Esophagus (tissue), 2 donors: ENCODE data around the gene USP49. TPM values are rescaled to one million over a fixed set of nuclear protein-coding genes. Genes with fewer than 3 reads are reported as not detected.

Source experiments
- H3K27ac ChIP-seq, 2 donors: one replicate each; pipeline ENCODE4 v1.5.1; 2013; ENCODE audit warnings: low read depth in 2 of 2, mild to moderate bottlenecking in 2 of 2, inconsistent platforms in 1 of 2, low read length in 1 of 2, moderate library complexity in 1 of 2
- H3K27me3 ChIP-seq, 2 donors: one replicate each; pipeline ENCODE4 v1.6.1; 2013; ENCODE audit warnings: low read length in 2 of 2, control low read depth in 1 of 2, mild to moderate bottlenecking in 1 of 2; ENCODE audit not compliant: insufficient read depth in 2 of 2, control insufficient read depth in 1 of 2
- H3K36me3 ChIP-seq, 2 donors: one replicate each; pipeline ENCODE4 v1.6.1; 2013; ENCODE audit warnings: low read length in 1 of 2; ENCODE audit not compliant: control insufficient read depth in 2 of 2, insufficient read depth in 2 of 2
- H3K4me1 ChIP-seq, 2 donors: one replicate each; pipeline ENCODE4 v1.6.1; 2013; ENCODE audit warnings: low read length in 1 of 2; ENCODE audit not compliant: control insufficient read depth in 2 of 2, insufficient read depth in 2 of 2
- H3K4me3 ChIP-seq, 2 donors: one replicate each; pipeline ENCODE4 v1.5.1; 2013; ENCODE audit warnings: low read length in 2 of 2, mild to moderate bottlenecking in 2 of 2, low read depth in 1 of 2, moderate library complexity in 1 of 2
- H3K9me3 ChIP-seq, 2 donors: one replicate each; pipeline ENCODE4 v1.6.1; 2013; ENCODE audit warnings: mild to moderate bottlenecking in 2 of 2, low read depth in 1 of 2, low read length in 1 of 2, moderate library complexity in 1 of 2; ENCODE audit not compliant: control insufficient read depth in 2 of 2, insufficient read depth in 1 of 2
- WGBS, 2 donors: extraction: QIAGEN DNeasy Blood & Tissue Kit; methylation state at CpG; one replicate each; pipeline ENCODE4 v1.1.7; 2013; 5-methylcytosine and 5-hydroxymethylcytosine counted together
- polyA plus RNA-seq, 2 donors: library from polyadenylated mRNA; stranded (reverse); fragments of 200-250 nt; gene quantifications; one replicate each; pipeline ENCODE4 v1.2.3, GENCODE V29; 2013
- donor health status: healthy with polysubstance abuse.
- donor health status: Bipolar disorder and iron deficiency.

Gene USP49
- polyA plus RNA-seq, 2 donors, result 0.69 to 1.0 TPM

DNA sequence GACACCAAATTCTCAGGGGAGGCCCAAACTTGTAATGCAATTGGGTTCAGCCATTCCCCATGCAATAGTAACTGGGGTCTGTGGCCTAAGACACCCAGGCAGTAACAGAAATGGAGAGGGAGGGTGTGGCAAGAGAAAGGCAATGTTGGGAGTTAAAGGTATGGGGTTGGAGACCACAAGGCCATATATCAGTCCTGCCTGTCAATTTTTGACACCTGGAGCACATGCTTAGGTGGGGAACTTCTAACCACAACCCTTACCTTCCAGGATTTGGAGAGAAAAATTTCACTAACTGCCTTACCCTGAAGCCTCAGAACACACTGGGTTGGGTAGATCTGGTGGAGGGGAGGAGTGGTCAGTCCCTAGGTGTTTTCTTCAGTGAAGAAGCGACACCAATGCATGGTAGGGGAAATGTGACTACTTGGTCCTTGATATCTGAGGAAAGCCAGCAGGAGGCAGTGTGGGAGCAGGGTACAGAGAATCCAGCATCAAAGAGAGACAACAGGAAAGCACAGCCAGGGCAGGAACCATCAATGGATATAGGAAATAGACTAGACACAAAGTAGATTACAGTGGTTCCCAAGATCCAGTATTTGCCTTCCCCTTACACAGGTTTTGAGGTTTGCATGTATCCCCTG lies 6.8 kb upstream of the USP49 start:
- Histone ChIP-seq H3K27me3 (no peaks in the 10 kb centered on the region), H3K27ac (no peak overlapping the region), H3K4me3 (no peak overlapping the region), H3K4me1 (no peaks in the 10 kb centered on the region), H3K9me3 (no peaks in the 10 kb centered on the region), H3K36me3 (peaks cover 5 to 7% of the 10 kb centered on the region in 2 donors)
- 88 to 99% methylated on average over 1 of the region's 1 CpG for WGBS, 2 donors

DNA sequence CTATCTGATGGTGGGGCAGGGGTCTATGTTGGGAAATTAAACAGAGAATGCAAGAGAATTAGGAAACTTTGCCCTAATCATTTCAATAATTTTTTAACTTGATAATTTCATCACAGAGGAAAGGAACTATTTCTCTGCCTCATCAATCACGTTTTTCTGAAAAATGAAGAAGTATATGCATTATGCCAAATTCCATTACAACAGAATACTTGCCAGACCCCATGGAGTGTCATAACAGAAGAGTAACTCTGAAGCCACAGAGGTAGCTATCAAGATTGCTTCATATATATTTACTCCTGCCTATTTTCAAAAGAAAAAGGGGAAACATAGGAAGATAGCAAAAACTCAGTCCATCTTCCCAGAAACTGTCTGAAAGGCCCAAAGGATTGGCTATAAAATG lies 5.7 kb upstream of the USP49 start:
- H3K36me3 ChIP-seq, result peaks cover 0 to 2% of the 10 kb centered on the region in 2 donors
- no peaks in the 10 kb centered on the region for H3K9me3 ChIP-seq
- no peak overlapping the region for H3K27ac ChIP-seq
- no peaks in the 10 kb centered on the region for H3K4me1 ChIP-seq
- H3K4me3 ChIP-seq, result no peak overlapping the region
- 78 to 87% methylated on average over 1 of the region's 1 CpG for WGBS, 2 donors
- no peaks in the 10 kb centered on the region for H3K27me3 ChIP-seq

DNA sequence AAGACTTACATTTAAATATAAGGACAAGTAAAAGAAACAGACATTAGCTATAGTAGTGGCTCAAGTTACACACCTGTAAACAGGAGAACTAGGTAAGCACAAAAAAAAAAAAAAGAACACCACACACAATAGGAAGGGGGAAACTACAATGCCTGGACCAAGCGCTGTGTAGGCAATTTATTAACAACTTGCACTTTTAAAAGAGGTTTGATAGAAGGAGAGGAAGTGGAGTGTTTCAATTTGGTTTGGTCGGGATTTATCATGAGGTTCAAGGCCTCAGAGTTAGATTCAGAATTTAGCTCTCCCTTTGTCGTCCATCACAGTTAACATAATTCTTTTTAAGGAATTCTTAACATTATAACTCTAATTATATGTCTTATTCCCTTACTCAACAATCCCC lies 1.1 kb upstream of the USP49 start:
- Histone ChIP-seq H3K9me3 (no peaks in the 10 kb centered on the region), H3K27ac (no peak overlapping the region), H3K4me3 (peak overlapping the region in 1 of 2 donors; percentile 75), H3K27me3 (no peaks in the 10 kb centered on the region), H3K4me1 (peaks cover 0 to 6% of the 10 kb centered on the region in 2 donors), H3K36me3 (peaks cover 0 to 2% of the 10 kb centered on the region in 2 donors)
- whole genome bisulfite sequencing, 2 donors, result 57 to 60% methylated on average over 3 of the region's 3 CpGs

DNA sequence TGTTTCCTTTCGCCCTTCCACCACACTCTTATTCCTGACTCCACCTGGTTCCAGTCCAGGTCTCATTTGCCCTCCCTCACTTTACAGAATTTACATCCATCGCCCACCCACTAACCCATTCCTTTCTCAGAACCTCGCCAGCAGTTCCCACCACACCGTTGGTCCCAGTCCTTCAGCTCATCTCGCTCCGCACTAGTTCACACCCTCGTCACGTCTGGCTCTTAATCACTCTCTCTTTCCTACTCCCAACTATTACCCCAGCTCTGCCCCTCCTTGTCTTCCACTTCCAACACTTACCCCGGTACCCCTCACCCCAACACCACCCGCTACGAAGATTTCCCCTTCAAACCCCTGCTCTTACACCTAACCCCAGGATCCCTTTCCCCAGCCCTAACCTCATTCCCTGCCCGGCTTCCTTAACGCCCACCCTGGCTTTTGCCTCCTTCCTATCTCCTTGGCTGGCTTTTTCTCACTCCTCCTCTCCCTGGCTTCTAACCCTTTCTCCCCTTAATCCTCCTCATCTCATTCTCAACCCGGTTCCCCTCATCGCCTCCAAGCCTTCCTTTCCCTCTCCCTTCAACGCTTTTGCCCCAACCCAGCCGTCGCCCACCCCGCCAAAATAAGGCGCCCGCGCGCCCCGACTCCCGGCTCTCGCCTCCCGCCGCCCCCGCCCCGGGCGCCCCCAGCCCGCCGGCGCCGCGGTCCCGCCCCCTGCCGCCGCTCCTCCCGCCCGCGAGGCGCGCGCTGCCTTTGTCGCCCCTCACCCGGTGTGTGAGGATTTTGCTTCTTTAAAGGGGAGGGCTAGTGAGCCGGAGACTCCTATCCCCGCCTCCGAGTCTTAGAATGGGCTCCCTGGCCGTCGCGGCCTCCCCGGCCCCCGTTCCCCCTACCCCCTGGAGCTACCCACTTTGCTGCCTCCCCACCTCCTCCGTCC lies 542 bp downstream of the USP49 start:
- peak overlapping the region; percentile 9 to 60 for H3K27ac ChIP-seq
- peak overlapping the region; percentile 75 to 78 for H3K4me3 ChIP-seq
- H3K4me1 ChIP-seq, result peaks cover 0 to 6% of the 10 kb centered on the region in 2 donors
- H3K36me3 ChIP-seq, result no peaks in the 10 kb centered on the region
- H3K27me3 ChIP-seq, result no peaks in the 10 kb centered on the region
- 2 to 3% methylated on average over 48 to 56 of the region's 56 CpGs for WGBS, 2 donors
- no peaks in the 10 kb centered on the region for H3K9me3 ChIP-seq

DNA sequence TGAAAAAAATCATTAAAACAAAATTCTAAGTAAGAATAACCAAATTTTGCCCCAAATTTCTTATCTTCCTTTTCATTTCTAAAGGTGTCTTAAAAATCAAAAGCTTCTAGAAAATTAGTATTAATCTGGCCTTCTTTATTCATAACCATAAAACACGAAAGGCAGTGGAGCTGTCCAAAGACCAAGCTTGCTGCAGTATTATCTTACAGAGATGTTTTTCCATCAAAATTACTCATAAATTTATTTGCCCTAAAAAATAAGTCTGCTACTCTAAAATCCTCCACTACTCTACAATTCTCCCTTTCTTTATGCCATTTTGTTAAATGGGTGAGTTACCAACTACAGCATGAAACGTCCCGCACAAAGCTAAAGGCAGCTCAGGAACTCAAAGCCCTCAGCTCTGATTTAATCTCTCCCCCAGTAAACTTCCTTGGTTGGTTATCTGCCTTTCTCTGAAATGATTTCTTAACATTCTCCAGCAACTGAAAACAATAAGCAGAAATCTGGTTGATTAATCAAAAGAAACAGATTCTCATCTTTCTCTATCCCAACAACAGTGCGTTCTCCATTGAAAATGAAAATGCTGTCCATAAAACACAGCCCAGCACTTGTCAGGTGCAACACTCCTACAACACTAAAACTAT lies 2.1 kb downstream of the USP49 start:
- no peak overlapping the region for H3K27ac ChIP-seq
- H3K4me3 ChIP-seq, result no peak overlapping the region
- peaks cover 0 to 6% of the 10 kb centered on the region in 2 donors for H3K4me1 ChIP-seq
- H3K9me3 ChIP-seq, result no peaks in the 10 kb centered on the region
- no peaks in the 10 kb centered on the region for H3K36me3 ChIP-seq
- 80 to 83% methylated on average over 4 of the region's 4 CpGs for WGBS, 2 donors
- no peaks in the 10 kb centered on the region for H3K27me3 ChIP-seq

DNA sequence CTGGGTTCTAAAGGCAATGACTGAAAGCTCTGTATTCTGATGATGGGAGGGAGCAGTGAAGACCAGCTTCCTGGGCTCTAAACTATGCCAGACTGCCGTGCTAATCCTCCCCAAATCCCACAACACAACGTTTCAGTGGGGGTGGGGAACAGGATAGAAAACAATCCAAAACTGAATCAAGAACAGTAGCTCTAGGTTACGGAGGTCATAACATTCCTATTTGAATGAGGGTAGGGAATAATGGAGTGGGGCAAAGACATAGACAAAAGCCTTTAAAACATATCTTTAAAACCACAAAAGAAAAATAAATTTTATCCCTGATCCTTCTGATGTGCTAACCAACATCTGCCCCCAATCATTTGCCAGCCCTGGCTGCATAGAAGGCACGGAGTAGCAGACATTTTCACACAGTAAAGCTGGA lies 7.8 kb downstream of the USP49 start:
- Histone ChIP-seq H3K27ac (no peak overlapping the region), H3K4me1 (no peaks in the 10 kb centered on the region)
- WGBS, 2 donors, result 64 to 67% methylated on average over 4 of the region's 4 CpGs

DNA sequence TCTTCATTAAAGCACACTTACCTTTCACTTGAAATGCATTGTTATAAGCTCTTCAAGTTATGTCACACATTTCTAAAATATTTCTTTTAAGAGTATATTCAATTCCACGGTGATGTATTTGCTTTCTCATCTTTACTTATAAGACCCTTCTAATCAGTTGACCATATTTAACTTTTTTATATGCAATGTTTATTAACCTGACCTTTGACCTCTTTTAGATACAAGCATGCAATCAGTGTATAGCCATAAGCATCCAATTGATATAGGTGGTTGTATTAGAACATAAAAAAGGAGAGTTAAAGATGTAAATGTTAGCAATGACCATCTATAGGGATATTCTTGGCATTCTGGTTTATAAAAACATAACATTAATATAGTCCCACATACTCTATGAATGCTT lies 9.2 kb downstream of the USP49 start:
- WGBS, 2 donors, result 96 to 97% methylated on average over 1 of the region's 1 CpG
- H3K9me3 ChIP-seq, result no peaks in the 10 kb centered on the region

More for the DNA sequence above, 7.8 kb downstream of the USP49 start:
- Histone ChIP-seq H3K9me3 (no peaks in the 10 kb centered on the region), H3K27me3 (no peaks in the 10 kb centered on the region), H3K4me3 (no peak overlapping the region), H3K36me3 (no peaks in the 10 kb centered on the region)

DNA sequence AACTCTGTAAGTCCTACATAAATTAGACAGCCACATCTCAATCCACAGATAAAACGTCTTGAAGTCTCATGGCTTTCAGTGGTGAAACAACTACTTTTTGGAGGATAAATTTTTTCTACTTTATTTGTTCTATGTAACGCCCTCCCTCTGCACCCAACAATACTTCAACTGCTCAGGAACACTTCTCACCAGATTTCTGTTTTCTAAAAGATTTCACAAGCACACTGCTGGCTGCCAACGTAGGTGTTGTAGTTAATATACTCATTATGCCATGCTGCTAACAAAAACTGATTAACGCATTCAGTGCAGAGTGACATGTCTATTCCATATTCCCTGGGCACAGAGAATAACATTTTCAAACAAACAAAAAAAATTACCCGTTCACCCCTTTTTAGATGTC lies 10.2 kb downstream of the USP49 start:
- 82 to 90% methylated on average over 5 of the region's 5 CpGs for WGBS, 2 donors
- H3K9me3 ChIP-seq, result no peaks in the 10 kb centered on the region
- no peak overlapping the region for H3K27ac ChIP-seq
- no peak overlapping the region for H3K4me3 ChIP-seq
- H3K36me3 ChIP-seq, result no peaks in the 10 kb centered on the region
- H3K27me3 ChIP-seq, result no peaks in the 10 kb centered on the region
- no peaks in the 10 kb centered on the region for H3K4me1 ChIP-seq

More for the DNA sequence above, 9.2 kb downstream of the USP49 start:
- Histone ChIP-seq H3K4me1 (no peaks in the 10 kb centered on the region), H3K27me3 (no peaks in the 10 kb centered on the region), H3K27ac (no peak overlapping the region), H3K36me3 (no peaks in the 10 kb centered on the region), H3K4me3 (no peak overlapping the region)

DNA sequence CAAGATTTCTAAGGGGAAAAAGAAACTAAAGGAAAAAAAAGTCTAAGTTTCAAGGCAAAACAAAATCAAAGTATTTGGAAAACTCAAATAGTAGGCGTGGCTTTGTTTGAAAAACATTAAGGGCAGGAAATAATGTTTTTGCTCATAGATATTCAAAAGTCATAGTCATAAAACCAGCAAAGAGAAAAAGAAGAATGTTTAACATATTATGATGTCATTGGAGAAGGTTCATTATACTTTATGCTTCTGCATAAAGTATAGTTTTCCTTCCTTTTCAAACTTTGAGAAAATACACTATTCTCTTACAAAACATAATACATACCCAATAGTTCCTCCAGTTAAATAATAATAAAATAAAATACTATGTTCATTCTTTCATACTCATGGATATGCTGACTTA lies 13.7 kb downstream of the USP49 start:
- Histone ChIP-seq H3K9me3 (no peaks in the 10 kb centered on the region), H3K36me3 (no peaks in the 10 kb centered on the region), H3K27ac (no peak overlapping the region), H3K4me1 (no peaks in the 10 kb centered on the region), H3K4me3 (no peak overlapping the region), H3K27me3 (no peaks in the 10 kb centered on the region)
- WGBS, 2 donors, result 93 to 99% methylated on average over 1 of the region's 1 CpG
